Measurements from ENCODE around the gene ACVR2A. TPM values are rescaled to one million over a fixed set of nuclear protein-coding genes. Genes with fewer than 3 reads are reported as not detected.

Gene ACVR2A
- total and polyA plus RNA-seq, 9 of the 15 experiments (the other 6 are each of a cell fraction or from before 2014, with no cell fraction given): 1.2 to 3.9 (median 2.4) TPM

GRCh38 chr2:147851244-147851930 is 6.6 kb downstream of the ACVR2A start (continued):
- no peak for TF ChIP-seq REST (IDR thresholded peaks at IDR 0.05; ENCODE audit: borderline replicate concordance)
- TF ChIP-seq REST (CRISPR knock-in tag; IDR thresholded peaks at IDR 0.05; ENCODE audit: low read depth): no peak
- no peak for TF ChIP-seq RBM17 (IDR thresholded peaks at IDR 0.05; ENCODE audit: borderline replicate concordance, low read depth, low read length)
- no peak for TF ChIP-seq ZNF263 (CRISPR knock-in tag; IDR thresholded peaks at IDR 0.05; ENCODE audit: borderline replicate concordance)
- TF ChIP-seq BHLHE40 (IDR thresholded peaks at IDR 0.05; ENCODE audit: low read length): no peak
- TF ChIP-seq SAFB2 (IDR thresholded peaks at IDR 0.05; ENCODE audit: borderline replicate concordance, low read depth, low read length, severe bottlenecking): no peak
- TF ChIP-seq ETV1 (tag; conservative IDR thresholded peaks at IDR 0.05; ENCODE audit: low read depth): no peak
- TF ChIP-seq KLF10 (CRISPR knock-in tag; IDR thresholded peaks at IDR 0.05): no peak
- no peak for TF ChIP-seq SMAD4 (CRISPR knock-in tag; conservative IDR thresholded peaks at IDR 0.05)
- TF ChIP-seq ZNF24 (IDR thresholded peaks at IDR 0.05): no peak
